ENCODE measurements around the gene RFFL.
"Not testable (repeated sequence)": the region's sequence is repeated elsewhere in the genome, so short reads cannot be mapped to it uniquely, and the experiment has no call there.

DNA sequence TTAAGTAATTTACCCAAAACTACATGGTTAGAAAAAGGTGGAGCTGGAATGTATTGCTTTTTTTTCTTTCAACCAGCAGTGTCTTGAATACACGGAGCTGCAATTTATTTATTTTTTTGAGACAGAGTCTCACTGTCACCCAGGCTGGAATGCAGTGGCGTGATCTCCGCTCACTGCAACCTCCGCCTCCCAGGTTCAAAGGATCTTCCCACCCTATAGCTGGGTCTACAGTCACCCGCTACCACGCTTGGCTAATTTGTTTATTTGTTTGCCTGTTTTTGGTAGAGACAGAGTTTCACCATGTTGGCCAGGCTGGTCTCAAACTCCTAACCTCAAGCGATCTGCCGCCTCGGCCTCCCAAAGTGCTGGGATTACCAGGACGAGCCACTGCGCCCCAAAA is 27.2 kb upstream of the RFFL start:
- TF ChIP-seq RAD21 (IDR thresholded peaks at IDR 0.05; ENCODE audit: low read depth); EZH2 (IDR thresholded peaks at IDR 0.05); POLR2A (IDR thresholded peaks at IDR 0.05; ENCODE audit: borderline replicate concordance, extremely low read depth, insufficient read depth, insufficient read length); EGR1 (IDR thresholded peaks at IDR 0.05; ENCODE audit: low read depth); EZH2phosphoT487 (IDR thresholded peaks at IDR 0.05; ENCODE audit: borderline replicate concordance); POLR2AphosphoS5 (IDR thresholded peaks at IDR 0.05; ENCODE audit: low read depth, low read length): not testable (repeated sequence)
- TF ChIP-seq, protein P1, sequence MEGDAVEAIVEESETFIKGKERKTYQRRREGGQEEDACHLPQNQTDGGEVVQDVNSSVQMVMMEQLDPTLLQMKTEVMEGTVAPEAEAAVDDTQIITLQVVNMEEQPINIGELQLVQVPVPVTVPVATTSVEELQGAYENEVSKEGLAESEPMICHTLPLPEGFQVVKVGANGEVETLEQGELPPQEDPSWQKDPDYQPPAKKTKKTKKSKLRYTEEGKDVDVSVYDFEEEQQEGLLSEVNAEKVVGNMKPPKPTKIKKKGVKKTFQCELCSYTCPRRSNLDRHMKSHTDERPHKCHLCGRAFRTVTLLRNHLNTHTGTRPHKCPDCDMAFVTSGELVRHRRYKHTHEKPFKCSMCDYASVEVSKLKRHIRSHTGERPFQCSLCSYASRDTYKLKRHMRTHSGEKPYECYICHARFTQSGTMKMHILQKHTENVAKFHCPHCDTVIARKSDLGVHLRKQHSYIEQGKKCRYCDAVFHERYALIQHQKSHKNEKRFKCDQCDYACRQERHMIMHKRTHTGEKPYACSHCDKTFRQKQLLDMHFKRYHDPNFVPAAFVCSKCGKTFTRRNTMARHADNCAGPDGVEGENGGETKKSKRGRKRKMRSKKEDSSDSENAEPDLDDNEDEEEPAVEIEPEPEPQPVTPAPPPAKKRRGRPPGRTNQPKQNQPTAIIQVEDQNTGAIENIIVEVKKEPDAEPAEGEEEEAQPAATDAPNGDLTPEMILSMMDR (IDR thresholded peaks at IDR 0.05 in 2 of 3, conservative IDR thresholded peaks at IDR 0.05 in 1 of 3; ENCODE audit: borderline replicate concordance in 1 of 3, insufficient read depth in 1 of 3, low read depth in 2 of 3, low read length in 2 of 3), result not testable (repeated sequence)
- TF ChIP-seq, protein P2, sequence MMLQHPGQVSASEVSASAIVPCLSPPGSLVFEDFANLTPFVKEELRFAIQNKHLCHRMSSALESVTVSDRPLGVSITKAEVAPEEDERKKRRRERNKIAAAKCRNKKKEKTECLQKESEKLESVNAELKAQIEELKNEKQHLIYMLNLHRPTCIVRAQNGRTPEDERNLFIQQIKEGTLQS (IDR thresholded peaks at IDR 0.05), result not testable (repeated sequence)

Measured in HCT116 (cell line).